NCI-H2081 (cell line): ENCODE measurements around the gene OR52B4.
"Not testable (repeated sequence)": the region's sequence is repeated elsewhere in the genome, so short reads cannot be mapped to it uniquely, and the experiment has no call there.

Source experiments
- DNase-seq, 2 experiments: peaks; one replicate each; lab custom pipeline; 2025; lab: John Stamatoyannopoulos, UW

The OR52B4 gene

DNA sequence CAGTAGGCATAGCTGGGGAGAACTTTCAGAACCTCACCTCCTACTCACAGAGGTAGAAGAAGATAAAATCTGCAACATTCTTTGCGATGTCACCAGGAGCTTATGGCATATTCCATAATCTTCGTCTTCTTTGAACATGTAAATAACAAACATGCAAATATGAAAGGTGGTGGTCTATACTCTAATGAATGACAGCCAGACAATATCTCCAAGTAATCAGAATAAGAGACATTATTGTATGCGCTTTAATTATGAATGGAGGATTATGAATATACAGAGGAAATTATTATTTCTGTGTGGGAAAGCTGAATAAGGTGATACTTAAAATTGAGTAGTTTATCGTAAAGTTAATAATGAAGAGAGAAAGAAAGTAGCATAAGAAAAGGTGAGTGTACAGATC lies at the start of gene OR52B4:
Gene OR52B4, minus strand, starts transcription at position 101 of the 400 bp plus-strand sequence. Its CDS starts 91 bp downstream, at position 10.
- DNase-seq, result no peak

GRCh38 chr11:4416816-4417215 lies 48.6 kb upstream of the OR52B4 start:
- no peak for DNase-seq

- no peak for DNase-seq
Observed at GRCh38 chr11:4416306-4416705, 48.1 kb upstream of the OR52B4 start.

- DNase-seq, result not testable (repeated sequence)
Observed at GRCh38 chr11:4406206-4406605, 38.0 kb upstream of the OR52B4 start.

GRCh38 chr11:4393858-4394223 lies 25.7 kb upstream of the OR52B4 start:
- no peak for DNase-seq

- DNase-seq, result peak; percentile 31 to 64
Observed at GRCh38 chr11:4393209-4393857, 25.1 kb upstream of the OR52B4 start, which contains the start of gene TRIM21. TRIM21 (minus strand) TSS chr11:4393702; CDS start chr11:4390409, 3,293 bp downstream.

- DNase-seq, result no peak
Observed at GRCh38 chr11:4388221-4388620, 20.0 kb upstream of the OR52B4 start.

DNA sequence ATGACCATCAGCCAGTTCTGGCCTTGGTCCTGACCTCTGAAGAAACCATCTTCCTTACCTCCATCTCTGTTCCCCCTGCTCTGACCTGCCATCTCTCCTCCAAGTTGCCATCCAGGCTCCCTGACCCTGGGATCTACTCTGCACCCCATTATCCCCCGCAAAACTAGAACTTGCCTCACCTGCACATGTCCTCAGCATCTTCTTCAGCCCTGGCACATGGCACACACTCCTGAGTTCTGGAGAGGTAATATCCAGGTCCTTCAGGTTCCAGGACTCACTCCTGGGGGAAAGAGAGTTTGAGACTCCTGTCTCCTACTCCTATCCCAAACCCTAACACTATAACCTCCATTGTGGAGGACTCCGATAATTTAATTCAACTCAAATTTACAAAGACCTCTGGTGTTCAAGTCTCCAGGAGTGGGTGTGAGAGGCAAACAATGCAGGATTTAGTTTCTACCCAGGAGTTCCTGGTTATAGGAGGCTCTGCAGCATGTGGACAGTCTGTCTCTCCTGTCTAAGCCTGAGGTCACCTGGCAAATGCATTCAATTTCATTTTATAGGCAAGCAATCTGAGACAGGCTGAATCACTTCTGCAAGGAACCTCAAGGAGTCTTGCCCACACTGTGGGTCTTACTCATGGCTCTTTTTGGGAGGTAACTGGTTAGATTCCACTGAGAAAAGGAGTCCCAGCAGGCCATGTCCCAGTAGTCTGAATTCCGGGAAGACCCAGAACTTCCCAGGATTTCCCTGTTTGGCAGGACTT lies 18.0 kb upstream of the OR52B4 start:
- no peak for DNase-seq

- DNase-seq, result no peak
Observed at GRCh38 chr11:4381901-4382300, 13.7 kb upstream of the OR52B4 start.

- no peak for DNase-seq
Observed at GRCh38 chr11:4375431-4376140, 7.4 kb upstream of the OR52B4 start.

DNA sequence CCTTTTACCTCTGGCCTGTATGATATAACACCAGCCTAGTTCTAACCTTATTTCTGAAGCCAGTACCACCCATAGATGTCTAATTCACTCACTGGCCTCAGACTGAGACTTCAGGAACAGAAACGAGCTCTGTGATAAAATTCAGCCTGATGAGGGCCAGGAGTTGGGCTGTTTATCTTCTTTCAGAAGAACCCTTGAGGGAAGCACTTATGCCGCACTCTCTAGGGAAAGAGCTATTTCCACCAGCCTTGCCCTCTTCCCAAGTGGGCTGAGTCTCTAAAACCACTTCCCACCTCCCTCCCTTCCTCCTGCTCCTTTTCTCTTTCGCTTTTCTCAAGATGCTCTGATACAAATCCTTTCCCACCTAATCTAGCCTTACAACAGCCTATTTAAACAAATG lies 2.0 kb upstream of the OR52B4 start:
- no peak for DNase-seq

GRCh38 chr11:4348142-4348541 lies 20.0 kb downstream of the OR52B4 start:
- DNase-seq, result not testable (repeated sequence)

- not testable (repeated sequence) for DNase-seq
Observed at GRCh38 chr11:4345366-4345765, 22.8 kb downstream of the OR52B4 start.

- not testable (repeated sequence) for DNase-seq
Observed at GRCh38 chr11:4334356-4334755, 33.8 kb downstream of the OR52B4 start.
